ENCODE measurements around the gene ART4. TPM values are rescaled to one million over a fixed set of nuclear protein-coding genes. Genes with fewer than 3 reads are reported as not detected.

ART4 gene
- polyA plus RNA-seq, 4 donors = 0.07 to 0.42 (median 0.12) TPM

GRCh38 chr12:14811486-14811885 lies 31.8 kb downstream of the ART4 start:
- DNase-seq (ENCODE audit: low read depth in 4 of 4, low spot score in 3 of 4) = no peak

DNA sequence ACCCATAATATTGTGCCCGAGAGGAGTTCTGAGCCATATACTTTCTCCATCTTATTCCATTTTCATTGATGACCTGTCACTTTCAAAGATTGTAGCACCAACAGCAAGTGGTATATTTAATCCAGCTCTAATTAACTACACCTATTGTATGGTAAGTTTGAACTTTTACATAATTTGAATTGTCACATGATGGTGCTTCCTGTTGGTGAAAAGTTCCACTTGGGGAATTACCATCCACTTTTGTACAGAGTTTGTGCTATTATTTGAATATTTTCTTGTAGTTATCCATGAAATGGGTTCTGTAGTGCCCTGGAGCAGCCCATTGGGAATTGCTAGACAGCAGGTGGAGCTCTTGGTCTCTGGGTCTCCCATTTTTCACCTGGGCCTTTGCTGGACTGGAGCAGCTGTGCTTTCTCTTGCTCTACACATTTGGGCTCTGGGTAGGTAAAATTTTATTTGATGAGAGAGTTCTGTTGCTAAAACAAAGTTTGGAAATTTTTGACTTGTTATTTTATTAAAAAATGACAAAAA lies 32.3 kb downstream of the ART4 start:
- no peak for DNase-seq (ENCODE audit: low read depth in 4 of 4, low spot score in 3 of 4)

GRCh38 chr12:14810167-14810952 lies 33.0 kb downstream of the ART4 start:
- DNase-seq (ENCODE audit: low read depth in 4 of 4, low spot score in 3 of 4) = no peak

DNA sequence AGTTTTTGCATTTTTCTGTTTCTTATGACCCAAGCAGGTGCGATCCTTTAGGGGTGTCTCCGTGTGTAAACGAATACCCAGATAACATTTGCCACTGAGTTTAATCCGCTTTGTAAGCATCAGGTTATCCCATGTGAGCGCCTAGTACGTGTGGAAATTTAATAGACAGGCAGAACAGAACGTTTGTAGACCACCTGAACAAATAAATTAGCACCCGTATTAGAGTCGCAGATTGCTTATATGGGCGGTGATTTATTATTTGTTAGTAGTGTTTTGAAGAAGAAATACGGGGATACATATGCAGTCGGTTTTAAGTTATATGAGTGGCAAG lies 39.5 kb downstream of the ART4 start:
- no peak for DNase-seq (ENCODE audit: low read depth in 4 of 4, low spot score in 3 of 4)

- peak; percentile 96 to 97 (median 97) for DNase-seq (ENCODE audit: low read depth in 4 of 4, low spot score in 3 of 4)
Measured at GRCh38 chr12:14803011-14803829, 40.1 kb downstream of the ART4 start, which contains the start of the genes C12orf60 and WBP11. Gene C12orf60, plus strand, starts transcription at chr12:14803670. Its CDS starts 19,266 bp downstream, at chr12:14822936. Gene WBP11, minus strand, starts transcription at chr12:14803478. Its CDS starts 2,095 bp downstream, at chr12:14801383.

DNA sequence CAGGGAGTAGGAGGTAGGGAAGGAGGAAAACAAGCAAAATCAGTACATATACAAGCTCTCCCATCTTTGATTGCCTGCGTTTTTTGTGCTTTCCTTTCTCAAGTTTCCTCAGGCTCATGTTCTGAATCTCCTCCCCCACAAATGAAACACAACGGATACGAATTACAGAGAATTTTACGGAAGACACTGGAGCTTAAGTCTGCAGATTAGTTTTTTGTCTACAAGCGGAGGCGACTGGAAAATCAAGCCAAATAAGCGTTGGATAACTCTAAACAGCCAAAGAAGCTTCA lies 40.7 kb downstream of the ART4 start:
- peak in 2 of 4 donors; percentile 44 to 57 for DNase-seq (ENCODE audit: low read depth in 4 of 4, low spot score in 3 of 4)

GRCh38 chr12:14802247-14802646 lies 41.1 kb downstream of the ART4 start:
- DNase-seq (ENCODE audit: low read depth in 4 of 4, low spot score in 3 of 4) = no peak

DNA sequence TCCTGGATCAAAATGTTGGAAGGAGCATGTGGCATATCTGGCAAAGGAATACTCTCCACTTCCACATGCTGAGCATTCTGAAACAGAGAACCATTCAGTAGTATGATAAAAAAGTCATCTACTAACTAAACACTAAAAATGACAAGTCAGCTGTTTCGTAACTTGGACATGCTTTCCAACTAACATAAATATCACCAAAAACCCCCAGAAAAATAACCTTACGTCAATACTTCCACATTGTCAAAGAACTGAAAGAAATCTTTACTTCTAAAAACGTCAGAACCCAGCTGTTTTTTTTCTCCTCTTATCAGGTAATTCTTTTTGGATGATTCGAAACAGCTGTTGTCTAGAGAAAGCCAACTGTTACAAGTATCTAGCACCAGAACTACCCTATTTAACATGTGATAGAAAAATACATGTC lies 48.3 kb downstream of the ART4 start:
- DNase-seq (ENCODE audit: low read depth in 4 of 4, low spot score in 3 of 4) = no peak

DNA sequence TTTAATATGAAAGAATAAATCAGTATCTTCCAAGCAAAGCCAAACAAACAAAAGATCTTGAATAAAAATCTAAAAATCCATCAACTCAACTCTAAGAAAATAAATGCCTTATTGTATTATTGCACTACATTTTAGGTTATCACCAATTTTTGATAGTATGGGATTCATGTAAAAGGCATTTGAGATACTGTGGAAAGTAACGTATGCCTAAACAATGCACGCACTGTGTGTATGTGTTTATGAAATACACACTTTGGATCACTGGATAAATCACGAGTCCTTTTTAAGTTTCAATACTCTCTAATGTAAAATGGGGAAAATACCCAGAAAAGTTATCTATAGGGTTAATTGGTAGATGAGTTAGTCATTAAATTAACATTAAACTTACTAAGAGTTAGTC lies 57.8 kb downstream of the ART4 start:
- DNase-seq (ENCODE audit: low read depth in 4 of 4, low spot score in 3 of 4) = no peak

DNA sequence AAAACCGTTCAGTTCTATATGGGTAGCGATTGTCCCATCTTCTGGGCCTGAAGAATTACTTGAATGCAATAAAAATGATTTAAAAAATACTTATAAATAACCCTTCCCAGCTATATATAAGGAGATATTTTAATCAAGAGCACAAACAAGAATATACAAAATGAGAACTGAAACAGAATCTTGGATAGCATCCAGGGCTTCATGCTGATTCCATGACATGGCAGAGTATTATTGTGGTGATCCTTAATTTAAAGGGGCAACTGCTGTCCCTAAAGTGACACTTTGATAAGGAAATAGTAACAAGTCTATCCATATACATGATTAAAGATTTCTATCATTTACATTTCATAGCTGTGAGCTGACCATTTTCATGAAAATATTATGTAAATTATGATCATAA lies 58.9 kb downstream of the ART4 start:
- no peak for DNase-seq (ENCODE audit: low read depth in 4 of 4, low spot score in 3 of 4)

GRCh38 chr12:14782756-14783155 lies 60.6 kb downstream of the ART4 start:
- no peak for DNase-seq (ENCODE audit: low read depth in 4 of 4, low spot score in 3 of 4)

- no peak for DNase-seq (ENCODE audit: low read depth in 4 of 4, low spot score in 3 of 4)
Measured at GRCh38 chr12:14781563-14781962, 61.8 kb downstream of the ART4 start.

DNA sequence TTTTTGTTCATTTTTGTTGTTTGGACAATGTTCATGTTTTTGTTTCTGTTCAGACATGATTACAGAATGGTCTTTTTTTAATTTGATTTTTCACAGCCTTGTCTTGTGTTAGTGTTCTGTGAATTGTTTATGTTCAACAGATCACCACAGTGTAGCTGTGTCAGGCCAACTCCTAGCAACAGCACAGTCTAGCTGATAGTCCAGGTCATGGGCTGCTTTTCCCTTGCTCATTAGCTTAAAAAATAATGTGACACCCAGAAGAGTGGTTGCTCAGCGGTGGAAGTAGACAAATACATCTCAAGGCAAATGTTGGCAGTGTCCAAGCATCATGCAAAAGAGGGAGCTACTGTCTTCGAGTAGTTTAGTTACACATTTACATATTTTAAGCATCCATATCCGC lies 62.5 kb downstream of the ART4 start:
- no peak for DNase-seq (ENCODE audit: low read depth in 4 of 4, low spot score in 3 of 4)

DNA sequence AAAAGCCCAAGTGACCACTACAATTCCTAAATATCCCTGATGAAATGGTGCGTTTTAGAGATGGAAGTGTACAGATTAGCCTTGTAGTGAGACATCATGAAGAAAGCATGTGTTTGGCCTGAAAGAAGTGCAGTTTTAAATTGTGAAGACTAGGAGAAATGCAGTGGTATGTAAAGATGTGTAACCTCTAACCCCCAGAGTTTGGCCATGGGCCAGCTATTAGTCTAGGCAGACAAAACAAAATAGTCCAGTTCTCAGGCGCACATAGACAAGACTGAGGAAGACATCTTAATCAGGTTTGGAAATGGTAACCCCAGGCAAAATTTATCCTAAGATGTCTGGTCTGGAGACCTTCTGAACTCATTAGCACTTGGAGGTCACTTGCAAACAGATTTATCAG lies 63.5 kb downstream of the ART4 start:
- DNase-seq (ENCODE audit: low read depth in 4 of 4, low spot score in 3 of 4) = no peak

- no peak for DNase-seq (ENCODE audit: low read depth in 4 of 4, low spot score in 3 of 4)
Measured at GRCh38 chr12:14777271-14777670, 66.1 kb downstream of the ART4 start.

GRCh38 chr12:14776236-14776961 lies 66.9 kb downstream of the ART4 start:
- no peak for DNase-seq (ENCODE audit: low read depth in 4 of 4, low spot score in 3 of 4)

- no peak for DNase-seq (ENCODE audit: low read depth in 4 of 4, low spot score in 3 of 4)
Measured at GRCh38 chr12:14775636-14775980, 67.7 kb downstream of the ART4 start.

Measured in left renal pelvis (tissue), 4 donors.